Adrenal gland (tissue), 5 donors: Measurements from ENCODE around the gene SMC1B.

Source experiments
- CTCF ChIP-seq, 6 experiments: fragments of 450-650 bp in 4 of 6; fragments of 200-600 bp in 2 of 6; sonication (generic) in 1 of 6; IDR thresholded peaks; 1 replicate in 5 of 6; 2 replicates in 1 of 6; pipeline versions ENCODE4 v1.5.1 to v1.8.0; 2016 to 2021; ENCODE audit warnings: antibody characterized with exemption in 6 of 6, mild to moderate bottlenecking in 2 of 6, moderate library complexity in 1 of 6
- POLR2A ChIP-seq, 2 donors: fragments of 450-650 bp; IDR thresholded peaks; one replicate each; pipeline ENCODE4 v1.6.1; 2017; ENCODE audit warnings: antibody characterized with exemption in 2 of 2, mild to moderate bottlenecking in 2 of 2, moderate library complexity in 1 of 2
- donor health status: DM: no; HTN: no; CAD: no.

GRCh38 chr22:45318168-45318557 lies 95.2 kb downstream of the SMC1B start:
- no peak for TF ChIP-seq CTCF (IDR thresholded peaks at IDR 0.05)
- TF ChIP-seq POLR2A (IDR thresholded peaks at IDR 0.05), result no peak
